Heart left ventricle (tissue), 16 donors: ENCODE data around the gene HK2. TPM values are rescaled to one million over a fixed set of nuclear protein-coding genes. Genes with fewer than 3 reads are reported as not detected.
"Not testable (repeated sequence)": the region's sequence is repeated elsewhere in the genome, so short reads cannot be mapped to it uniquely, and the experiment has no call there.

Experiments used
- ATAC-seq, 4 donors: fragments of 200-7000 bp; cut with Tn5 transposase; one replicate each; pipeline ENCODE4 v1.9.1; 2020 to 2022; ENCODE audit warnings: moderate library complexity in 4 of 4, mild to moderate bottlenecking in 3 of 4, moderate number of reproducible peaks in 1 of 4
- DNase-seq, 5 donors: peaks; one replicate each; pipeline ENCODE4 v3.0.0-alpha.2; 2020
- H3K27ac ChIP-seq, 12 donors: fragments of 200-600 bp; sonication (generic) in 4 of 12; one replicate each; pipeline versions ENCODE4 v1.5.0 to v1.8.0; 2016 to 2022; ENCODE audit warnings: mild to moderate bottlenecking in 2 of 12
- H3K27me3 ChIP-seq, 9 donors: fragments of 200-600 bp; sonication (generic) in 2 of 9; one replicate each; pipeline versions ENCODE4 v1.5.1 to v1.8.0; 2016 to 2022; ENCODE audit warnings: mild to moderate bottlenecking in 3 of 9
- H3K36me3 ChIP-seq, 9 donors: fragments of 200-600 bp; sonication (generic) in 2 of 9; one replicate each; pipeline versions ENCODE4 v1.5.0 to v1.8.0; 2018 to 2022; ENCODE audit warnings: mild to moderate bottlenecking in 2 of 9
- H3K4me1 ChIP-seq, 12 donors: fragments of 200-600 bp; sonication (generic) in 4 of 12; one replicate each; pipeline versions ENCODE4 v1.5.0 to v1.8.0; 2016 to 2022; ENCODE audit warnings: mild to moderate bottlenecking in 3 of 12
- H3K4me3 ChIP-seq, 12 donors: fragments of 200-600 bp; sonication (generic) in 4 of 12; one replicate each; pipeline versions ENCODE4 v1.5.0 to v1.8.0; 2017 to 2022; ENCODE audit warnings: mild to moderate bottlenecking in 9 of 12, moderate library complexity in 4 of 12
- H3K9me3 ChIP-seq, 12 donors: fragments of 200-600 bp; sonication (generic) in 4 of 12; one replicate each; pipeline versions ENCODE4 v1.5.0 to v1.8.0; 2016 to 2022; ENCODE audit warnings: mild to moderate bottlenecking in 1 of 12
- POLR2A ChIP-seq, 2 donors: fragments of 450-650 bp; IDR thresholded peaks; one replicate each; pipeline ENCODE4 v1.6.1; 2017; ENCODE audit warnings: antibody characterized with exemption in 2 of 2, mild to moderate bottlenecking in 2 of 2, moderate library complexity in 2 of 2
- WGBS, 4 donors: extraction: QIAGEN DNeasy Blood & Tissue Kit in 2 of 4; methylation state at CpG; one replicate each; pipeline versions ENCODE4 v1.1.5 to v1.1.7; 2013 to 2018; 5-methylcytosine and 5-hydroxymethylcytosine counted together
- intact Hi-C, 10 donors: fragments of 100-400 bp; cut with DNase I; formaldehyde crosslinking; loops; one replicate each; pipeline versions ENCODE4 v1.11.1 to v1.14.2; 2022
- polyA plus RNA-seq, 2 donors: library from polyadenylated mRNA; stranded (reverse); fragments of 200-250 nt; gene quantifications; one replicate each; pipeline ENCODE4 v1.2.3, GENCODE V29; 2013
- total RNA-seq, 9 donors: library from RNA; depleted of rRNA in 2 of 9; stranded (reverse); fragments of >200 nt in 2 of 9; fragmentation: NEBNext Ultra II Directional in 3 of 9; extraction: Animal tissue kit (Norgen Biotek cat#: 25700) in 3 of 9; gene quantifications; one replicate each; pipeline versions ENCODE4 v1.1.0 to v1.2.4, GENCODE V29; 2016 to 2023
- TF ChIP-seq, protein P1 (sequence below), 12 donors: fragments of 200-600 bp; sonication (generic) in 4 of 12; IDR thresholded peaks; one replicate each; pipeline versions ENCODE4 v1.5.0 to v1.8.0; 2018 to 2022; ENCODE audit warnings: antibody characterized with exemption in 12 of 12, mild to moderate bottlenecking in 5 of 12
- donor health status: ischemic (EF 13 %, LVEDD 7.1; RV severe dilation, severe dysfunction).
- donor health status: healthy with polysubstance abuse.
- donor health status: DM: no; HTN: yes; CAD: no.
- donor health status: DM: no; HTN: no; CAD: no.
- donor health status: ischemic (EF 25% LVEDD 6.9; RV normal size, moderate dysfunction).
- donor health status: ischemic (EF 25% LVEDD 5.7; RV mildly dilated, moderate dysfunction).
- donor health status: healthy.
- donor health status: DM: yes; HTN: yes; CAD: no.
- donor health status: ischemic (EF 35%, LVEDD 5.7; RV mildly dilated, moderate dysfunction).
- donor health status: nonischemic (EF 11% LVEDD 7.7; RV severe dilation, severe dysfunction).
- donor health status: DM: yes; HTN: yes; CAD: no.
- donor health status: PGD.
- donor health status: ischemic (EF 29% LVEDD 5.4; RV normal size, mild dysfunction).
- donor health status: nonischemic (EF 23%, LVEDD 6.1; RV moderate dilation, normal function).

HK2 gene
- total and polyA plus RNA-seq, 11 donors: 1.9 to 31.5 (median 16.3) TPM

DNA sequence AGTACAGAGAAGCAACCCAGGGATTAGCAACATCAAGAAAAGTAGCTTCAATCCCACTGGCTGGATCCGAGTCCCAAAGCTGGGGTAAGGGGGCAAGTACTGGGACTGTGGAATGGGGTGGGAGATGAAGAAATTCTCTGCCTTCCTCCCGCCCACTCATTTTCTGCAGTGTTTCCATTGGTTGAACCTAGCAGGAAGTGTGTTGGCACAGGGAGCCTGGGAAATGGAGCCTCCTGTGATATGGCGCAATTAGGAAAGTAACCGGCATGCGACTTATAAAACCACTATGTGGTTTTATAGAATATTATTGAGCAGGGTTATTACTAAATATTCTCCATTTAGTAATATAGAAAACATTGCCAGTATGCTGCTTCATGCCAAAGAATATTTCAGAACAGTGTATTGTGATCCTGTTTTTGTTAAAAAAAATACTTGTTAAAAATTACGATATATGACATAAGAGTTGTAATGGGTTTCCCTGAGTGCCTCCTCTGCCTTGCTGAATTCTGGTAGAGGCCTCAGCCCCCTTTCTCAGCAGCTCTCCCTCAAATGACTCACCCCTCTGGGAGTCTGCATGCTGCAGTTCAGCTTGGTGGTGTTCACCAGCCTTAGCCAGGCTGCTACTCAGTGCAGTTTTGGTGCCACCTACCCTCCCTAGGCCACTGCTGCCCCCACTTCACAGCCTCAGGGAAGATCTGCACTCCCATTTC lies 60.5 kb downstream of the HK2 start:
- Histone ChIP-seq H3K36me3 (peaks cover 0 to 15% (median 6%) of the 10 kb centered on the region in 9 donors), H3K4me3 (no peak overlapping the region), H3K27me3 (no peaks in the 10 kb centered on the region), H3K4me1 (peaks cover 0 to 7% (median 0%) of the 10 kb centered on the region in 12 donors), H3K9me3 (no peaks in the 10 kb centered on the region), H3K27ac (peak overlapping the region in 1 of 12 donors; percentile 56)
- intact Hi-C loops: no loop called here
- no peak for DNase-seq
- ATAC-seq: no peak
- 89 to 96% (median 93%) methylated on average over 6 of the region's 6 CpGs for WGBS, 4 donors
- TF ChIP-seq, protein P1, sequence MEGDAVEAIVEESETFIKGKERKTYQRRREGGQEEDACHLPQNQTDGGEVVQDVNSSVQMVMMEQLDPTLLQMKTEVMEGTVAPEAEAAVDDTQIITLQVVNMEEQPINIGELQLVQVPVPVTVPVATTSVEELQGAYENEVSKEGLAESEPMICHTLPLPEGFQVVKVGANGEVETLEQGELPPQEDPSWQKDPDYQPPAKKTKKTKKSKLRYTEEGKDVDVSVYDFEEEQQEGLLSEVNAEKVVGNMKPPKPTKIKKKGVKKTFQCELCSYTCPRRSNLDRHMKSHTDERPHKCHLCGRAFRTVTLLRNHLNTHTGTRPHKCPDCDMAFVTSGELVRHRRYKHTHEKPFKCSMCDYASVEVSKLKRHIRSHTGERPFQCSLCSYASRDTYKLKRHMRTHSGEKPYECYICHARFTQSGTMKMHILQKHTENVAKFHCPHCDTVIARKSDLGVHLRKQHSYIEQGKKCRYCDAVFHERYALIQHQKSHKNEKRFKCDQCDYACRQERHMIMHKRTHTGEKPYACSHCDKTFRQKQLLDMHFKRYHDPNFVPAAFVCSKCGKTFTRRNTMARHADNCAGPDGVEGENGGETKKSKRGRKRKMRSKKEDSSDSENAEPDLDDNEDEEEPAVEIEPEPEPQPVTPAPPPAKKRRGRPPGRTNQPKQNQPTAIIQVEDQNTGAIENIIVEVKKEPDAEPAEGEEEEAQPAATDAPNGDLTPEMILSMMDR (IDR thresholded peaks at IDR 0.05): no peak
- TF ChIP-seq POLR2A (IDR thresholded peaks at IDR 0.05): no peak

DNA sequence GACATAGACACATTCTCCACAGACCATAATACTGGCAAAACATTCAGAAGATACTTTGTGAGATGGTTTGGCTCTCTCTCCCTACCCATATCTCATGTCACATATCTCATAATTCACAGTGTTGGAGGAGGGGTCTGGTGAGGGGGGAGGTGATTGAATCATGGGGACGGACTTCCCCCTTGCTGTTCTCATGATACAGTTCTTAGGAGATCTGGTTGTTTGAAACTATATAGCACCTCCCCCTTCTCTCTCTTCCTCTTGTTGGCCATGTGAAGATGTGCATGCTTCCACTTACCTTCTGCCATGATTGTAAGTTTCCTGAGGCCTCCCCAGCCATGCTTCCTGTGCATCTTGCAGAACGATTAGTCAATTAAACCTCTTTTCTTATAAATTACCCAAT lies 61.1 kb downstream of the HK2 start:
- WGBS, 4 donors: 79 to 84% (median 81%) methylated on average over 2 of the region's 2 CpGs
- TF ChIP-seq POLR2A (IDR thresholded peaks at IDR 0.05): no peak
- TF ChIP-seq, protein P1 (IDR thresholded peaks at IDR 0.05): no peak
- Histone ChIP-seq H3K27me3 (no peaks in the 10 kb centered on the region), H3K27ac (no peak overlapping the region), H3K36me3 (peaks cover 0 to 9% (median under 1%) of the 10 kb centered on the region in 9 donors), H3K4me1 (peaks cover 0 to 7% (median 0%) of the 10 kb centered on the region in 12 donors), H3K4me3 (no peak overlapping the region), H3K9me3 (no peaks in the 10 kb centered on the region)
- no peak for DNase-seq
- intact Hi-C loops: no loop called here
- ATAC-seq: no peak

DNA sequence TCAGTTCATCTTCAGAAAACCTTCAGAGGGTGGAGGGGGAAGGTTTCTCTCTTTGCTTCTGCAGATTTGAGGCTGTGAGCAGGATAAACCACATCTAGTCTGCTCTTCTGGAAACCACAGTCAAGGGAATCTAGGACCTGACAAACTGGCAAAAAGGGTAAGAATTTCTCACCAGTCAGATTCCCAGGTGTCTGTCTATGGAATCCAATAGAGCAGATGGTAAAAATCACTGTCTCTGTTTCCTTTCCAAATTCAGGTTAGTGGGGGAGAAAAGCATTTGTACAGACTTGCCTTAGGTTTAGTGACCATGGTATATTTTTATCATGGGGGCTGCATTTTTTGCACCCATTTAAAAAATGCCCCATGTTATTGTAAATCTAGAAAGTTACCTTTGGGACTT lies 62.3 kb downstream of the HK2 start:
- H3K4me1 ChIP-seq: peaks cover 0 to 7% (median 0%) of the 10 kb centered on the region in 12 donors
- H3K27me3 ChIP-seq: no peaks in the 10 kb centered on the region
- TF ChIP-seq POLR2A (IDR thresholded peaks at IDR 0.05): no peak
- TF ChIP-seq, protein P1 (IDR thresholded peaks at IDR 0.05): no peak
- ATAC-seq: no peak
- H3K4me3 ChIP-seq: no peak overlapping the region
- intact Hi-C loops: no loop called here
- H3K36me3 ChIP-seq: peaks cover 0 to 2% (median 0%) of the 10 kb centered on the region in 9 donors
- H3K9me3 ChIP-seq: no peaks in the 10 kb centered on the region
- H3K27ac ChIP-seq: no peak overlapping the region
- no peak for DNase-seq

DNA sequence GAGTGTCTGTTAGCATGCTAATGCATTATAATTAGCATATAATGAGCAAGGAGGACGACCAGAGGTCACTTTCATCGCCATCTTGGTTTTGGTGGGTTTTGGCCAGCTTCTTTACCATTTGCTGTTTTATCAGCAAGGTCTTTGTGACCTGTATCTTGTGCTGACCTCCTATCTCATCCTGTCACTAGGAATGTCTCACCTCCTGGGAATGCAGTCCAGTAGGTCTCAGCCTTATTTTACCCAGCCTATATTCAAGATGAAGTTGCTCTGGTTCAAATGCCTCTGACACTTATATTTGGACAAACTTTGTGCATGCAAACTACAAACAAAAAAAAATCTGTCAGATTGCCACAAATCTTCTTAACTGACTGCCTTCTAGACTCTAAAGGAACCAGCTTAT lies 66.3 kb downstream of the HK2 start:
- H3K4me3 ChIP-seq, H3K4me1 ChIP-seq, DNase-seq, H3K9me3 ChIP-seq, H3K27me3 ChIP-seq, ATAC-seq, H3K36me3 ChIP-seq, intact Hi-C loops, H3K27ac ChIP-seq: not testable (repeated sequence)
- 70 to 84% (median 76%) methylated on average over 2 of the region's 2 CpGs for WGBS, 4 donors
